H9 (cell line): Measurements from ENCODE around the gene TMEM91. TPM values are rescaled to one million over a fixed set of nuclear protein-coding genes. Genes with fewer than 3 reads are reported as not detected.
A peak's percentile ranks its signal among the peaks of the same experiment; 100 is the strongest.

ENCODE experiments used
- DNase-seq: peaks from one replicate; pipeline ENCODE4 v3.0.0-alpha.2; 2017
- H2AFZ ChIP-seq: one replicate; pipeline ENCODE4 v1.6.1; 2013; ENCODE audit warnings: mild to moderate bottlenecking, low read length, control low read depth, moderate library complexity
- H2AK5ac ChIP-seq: 2 replicates; pipeline ENCODE4 v1.6.1; 2013; ENCODE audit warnings: low read length, control low read depth, mixed read lengths; ENCODE audit not compliant: insufficient read length
- H2BK120ac ChIP-seq: one replicate; pipeline ENCODE4 v1.6.1; 2013; ENCODE audit warnings: low read depth, mild to moderate bottlenecking, low read length, control low read depth, inconsistent platforms; ENCODE audit not compliant: poor library complexity, severe bottlenecking
- H2BK12ac ChIP-seq: 2 replicates; pipeline ENCODE4 v1.6.1; 2013; ENCODE audit warnings: low read length, control low read depth, mixed read lengths, low read depth; ENCODE audit not compliant: insufficient read length
- H2BK15ac ChIP-seq: 2 replicates; pipeline ENCODE4 v1.6.1; 2013; ENCODE audit warnings: low read depth, low read length, control low read depth
- H2BK20ac ChIP-seq: one replicate; pipeline ENCODE4 v1.6.1; 2013; ENCODE audit warnings: low read depth, mild to moderate bottlenecking, low read length, control low read depth, inconsistent platforms; ENCODE audit not compliant: poor library complexity, severe bottlenecking
- H2BK5ac ChIP-seq: 2 replicates; pipeline ENCODE4 v1.6.1; 2013; ENCODE audit warnings: low read length, control low read depth, mixed read lengths; ENCODE audit not compliant: insufficient read length
- H3K14ac ChIP-seq: 2 replicates; pipeline ENCODE4 v1.6.1; 2013; ENCODE audit warnings: low read length, control low read depth; ENCODE audit not compliant: insufficient read depth
- H3K18ac ChIP-seq: 2 replicates; pipeline ENCODE4 v1.6.1; 2013; ENCODE audit warnings: low read depth, mild to moderate bottlenecking, mixed read lengths, low read length, control low read depth; ENCODE audit not compliant: insufficient read length
- H3K23ac ChIP-seq: 2 replicates; pipeline ENCODE4 v1.6.1; 2013; ENCODE audit warnings: low read length, control low read depth, mixed read lengths, low read depth; ENCODE audit not compliant: insufficient read length
- H3K23me2 ChIP-seq: 2 replicates; pipeline ENCODE4 v1.6.1; 2013; ENCODE audit warnings: low read depth, mild to moderate bottlenecking, mixed read lengths, low read length, control low read depth; ENCODE audit not compliant: insufficient read length, poor library complexity, severe bottlenecking
- H3K27ac ChIP-seq: 2 replicates; pipeline ENCODE4 v1.5.1; 2013; ENCODE audit warnings: low read length, control low read depth, mixed read lengths, low read depth; ENCODE audit not compliant: insufficient read length
- H3K27me3 ChIP-seq: 2 replicates; pipeline ENCODE4 v1.6.1; 2013; ENCODE audit warnings: low read length, control low read depth, inconsistent platforms; ENCODE audit not compliant: insufficient read depth
- H3K4ac ChIP-seq: 2 replicates; pipeline ENCODE4 v1.6.1; 2013; ENCODE audit warnings: low read depth, mild to moderate bottlenecking, control low read depth, inconsistent platforms, low read length, moderate library complexity
- H3K4me1 ChIP-seq: 2 replicates; pipeline ENCODE4 v1.6.1; 2013; ENCODE audit warnings: low read length, control low read depth, inconsistent platforms; ENCODE audit not compliant: insufficient read depth
- H3K4me2 ChIP-seq: 2 replicates; pipeline ENCODE4 v1.6.1; 2013; ENCODE audit warnings: low read length, control low read depth, mixed read lengths; ENCODE audit not compliant: insufficient read length, insufficient read depth
- H3K56ac ChIP-seq: 2 replicates; pipeline ENCODE4 v1.6.1; 2013; ENCODE audit warnings: low read depth, mild to moderate bottlenecking, mixed read lengths, low read length, control low read depth; ENCODE audit not compliant: insufficient read length
- H3K79me1 ChIP-seq: 2 replicates; pipeline ENCODE4 v1.6.1; 2013; ENCODE audit warnings: low read depth, mild to moderate bottlenecking, moderate library complexity, low read length, control low read depth, inconsistent platforms; ENCODE audit not compliant: insufficient read depth, poor library complexity, severe bottlenecking
- H3K79me2 ChIP-seq: 2 replicates; pipeline ENCODE4 v1.6.1; 2013; ENCODE audit warnings: low read length, control low read depth, inconsistent platforms; ENCODE audit not compliant: insufficient read depth
- H3K9ac ChIP-seq: 2 replicates; pipeline ENCODE4 v1.6.1; 2013; ENCODE audit warnings: low read length, control low read depth, mixed read lengths; ENCODE audit not compliant: insufficient read length; ENCODE audit errors: extremely low read depth
- H3K9me3 ChIP-seq: one replicate; pipeline ENCODE4 v1.6.1; 2013; ENCODE audit warnings: low read depth, low read length, inconsistent platforms; ENCODE audit not compliant: control insufficient read depth
- H3T11ph ChIP-seq: one replicate; pipeline ENCODE4 v1.6.1; 2013; ENCODE audit warnings: mild to moderate bottlenecking, low read length, control low read depth, inconsistent platforms
- H4K20me1 ChIP-seq: one replicate; pipeline ENCODE4 v1.6.1; 2013; ENCODE audit not compliant: control insufficient read depth, insufficient read length, insufficient read depth
- H4K5ac ChIP-seq: 2 replicates; pipeline ENCODE4 v1.6.1; 2013; ENCODE audit warnings: low read depth, mild to moderate bottlenecking, mixed read lengths, low read length, control low read depth; ENCODE audit not compliant: insufficient read length
- H4K8ac ChIP-seq: replicated peaks from 2 replicates; pipeline ENCODE4 v1.6.1; 2013; ENCODE audit warnings: low read length, control low read depth, mixed read lengths, low read depth; ENCODE audit not compliant: insufficient read length
- H4K91ac ChIP-seq: 2 replicates; pipeline ENCODE4 v1.6.1; 2013; ENCODE audit warnings: low read depth, mild to moderate bottlenecking, moderate library complexity, mixed read lengths, low read length, control low read depth; ENCODE audit not compliant: insufficient read length
- H3K27ac Mint-ChIP-seq, 3 experiments: 2 replicates in 2 of 3; 3 replicates in 1 of 3; pipeline ENCODE4 v1.8.0; 2020 to 2021; ENCODE audit warnings: mixed read lengths in 3 of 3, mild to moderate bottlenecking in 1 of 3, moderate library complexity in 1 of 3
- H3K27me3 Mint-ChIP-seq: 2 replicates; pipeline ENCODE4 v1.8.0; 2021; ENCODE audit warnings: low read depth, mild to moderate bottlenecking, moderate library complexity, mixed read lengths
- H3K36me3 Mint-ChIP-seq, 3 experiments: 2 replicates in 2 of 3; 3 replicates in 1 of 3; pipeline ENCODE4 v1.8.0; 2020 to 2021; ENCODE audit warnings: low read depth in 3 of 3, mixed read lengths in 3 of 3; ENCODE audit not compliant: insufficient read depth in 1 of 3
- H3K4me1 Mint-ChIP-seq, 2 experiments: 2 replicates each; pipeline ENCODE4 v1.8.0; 2020; ENCODE audit warnings: mixed read lengths in 2 of 2
- H3K4me3 Mint-ChIP-seq, 2 experiments: 2 replicates in 1 of 2; 3 replicates in 1 of 2; pipeline ENCODE4 v1.8.0; 2020 to 2021; ENCODE audit warnings: mild to moderate bottlenecking in 2 of 2, mixed read lengths in 2 of 2, moderate library complexity in 1 of 2
- H3K9me3 Mint-ChIP-seq, 2 experiments: 2 replicates in 1 of 2; 3 replicates in 1 of 2; pipeline ENCODE4 v1.8.0; 2020; ENCODE audit warnings: mild to moderate bottlenecking in 2 of 2, mixed read lengths in 2 of 2, moderate library complexity in 1 of 2
- CTCF ChIP-seq: fragments of 200-600 bp; sonication (generic); conservative IDR thresholded peaks from 3 replicates; pipeline ENCODE4 v1.8.0; 2021; ENCODE audit warnings: antibody characterized with exemption, mild to moderate bottlenecking
- WGBS: extraction: QIAGEN DNeasy Blood & Tissue Kit; methylation state at CpG from one replicate; pipeline ENCODE4 v1.1.7; 2013; ENCODE audit warnings: missing lambda C conversion rate, low lambda C conversion rate, mixed read lengths; ENCODE audit not compliant: insufficient read length; ENCODE audit errors: extremely low coverage; 5-methylcytosine and 5-hydroxymethylcytosine counted together
- total RNA-seq: library from RNA; stranded (reverse); gene quantifications from 2 replicates; pipeline ENCODE4 v1.2.1, GENCODE V29; 2021

TMEM91 gene
- total RNA-seq, 1 experiment from 2014 or later: 5.7 TPM

DNA sequence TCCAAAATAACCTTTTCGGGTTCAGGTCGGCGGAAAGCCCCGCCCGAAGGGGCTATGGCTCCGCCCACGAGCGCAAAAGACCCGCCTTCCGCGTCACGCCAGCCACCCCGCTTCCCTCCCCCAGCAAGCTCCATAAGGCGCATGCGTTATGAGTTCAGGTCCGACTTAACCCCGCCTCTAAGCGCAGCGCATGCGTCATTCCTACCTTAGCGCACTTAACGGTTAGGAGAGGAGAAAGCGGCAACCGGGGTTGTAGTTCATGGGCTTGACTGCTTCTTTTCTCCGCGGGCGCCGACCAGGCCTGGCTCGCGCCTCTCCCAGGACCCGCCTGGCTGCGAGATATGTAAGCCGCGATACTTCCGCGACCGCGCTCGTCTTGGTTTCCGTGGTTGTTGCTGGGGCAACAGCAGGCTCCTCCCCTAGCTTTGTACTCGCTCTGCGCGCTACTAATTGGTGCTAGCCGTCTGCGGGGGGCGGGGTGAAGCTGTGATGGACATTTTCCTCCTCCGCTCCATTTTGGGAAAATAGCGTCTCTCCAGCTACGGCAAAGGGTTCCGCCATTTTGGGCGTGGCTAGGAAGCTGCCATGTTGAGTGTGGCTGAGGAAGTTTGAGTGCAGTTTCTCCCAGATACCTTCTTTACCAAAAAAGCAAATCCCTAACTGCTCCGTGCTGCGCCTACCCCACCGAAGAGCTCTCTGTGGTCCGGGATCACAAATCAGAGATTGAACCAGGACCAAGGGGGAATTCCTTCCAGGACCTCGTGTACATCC, 12.4 kb upstream of the TMEM91 start, which contains the start of gene B9D2:
Gene B9D2, minus strand, starts transcription at position 397 of the 771 bp plus-strand sequence. CDS start 630 bp downstream, outside the sequence.
- H2BK5ac ChIP-seq: no peak within 1 kb of the TSS
- H2BK15ac ChIP-seq: no peak within 1 kb of the TSS
- no peak within 1 kb of the TSS for H3T11ph ChIP-seq
- H3K27ac ChIP-seq: peak within 1 kb of the TSS; percentile 48
- H4K8ac ChIP-seq: no peak within 1 kb of the TSS
- no peaks in the 10 kb centered on the region for H3K9me3 ChIP-seq
- H4K91ac ChIP-seq: no peak within 1 kb of the TSS
- H3K27me3 ChIP-seq: no peaks in the 10 kb centered on the region
- no peak within 1 kb of the TSS for H3K56ac ChIP-seq
- Mint-ChIP-seq H3K27ac (peak within 1 kb of the TSS; percentile 98 to 100 (median 100)), H3K27me3 (no peaks in the 10 kb centered on the region), H3K4me1 (peaks cover 2 to 8% of the 10 kb centered on the region in 2 experiments; a peak in 2 of 4 replicates), H3K9me3 (no peaks in the 10 kb centered on the region), H3K36me3 (no peaks in the 10 kb centered on the region; a peak in 1 of 7 replicates), H3K4me3 (peak within 1 kb of the TSS; percentile 93 to 94)
- peak within 1 kb of the TSS; percentile 78 for H3K18ac ChIP-seq
- H4K20me1 ChIP-seq: no peaks in the 10 kb centered on the region
- H3K4me1 ChIP-seq: no peaks in the 10 kb centered on the region
- no peaks in the 10 kb centered on the region for H3K79me2 ChIP-seq
- WGBS: no CpG with 5 or more reads among the region's 56 CpGs
- H2AK5ac ChIP-seq: no peak within 1 kb of the TSS
- peaks cover 8% of the 10 kb centered on the region for H3K23me2 ChIP-seq
- TF ChIP-seq CTCF: no peak
- H4K5ac ChIP-seq: no peak within 1 kb of the TSS
- peak within 1 kb of the TSS; percentile 73 for H3K4me2 ChIP-seq
- H3K14ac ChIP-seq: peak within 1 kb of the TSS; percentile 71
- no peaks in the 10 kb centered on the region for H3K79me1 ChIP-seq
- no peak within 1 kb of the TSS; the same call in 1 of the 2 replicates for H3K4ac ChIP-seq
- peak within 1 kb of the TSS; percentile 79 for H3K9ac ChIP-seq
- no peak within 1 kb of the TSS for H2BK120ac ChIP-seq
- no peak within 1 kb of the TSS for H2BK20ac ChIP-seq
- no peak within 1 kb of the TSS for H2BK12ac ChIP-seq
- peak; percentile 98 for DNase-seq
- no peak within 1 kb of the TSS for H3K23ac ChIP-seq
- H2AFZ ChIP-seq: peak within 1 kb of the TSS; percentile 63
